Heart left ventricle (tissue), 13 donors: ENCODE data around the gene SLC16A10.

Source experiments
- POLR2A ChIP-seq, 2 donors: fragments of 450-650 bp; IDR thresholded peaks; one replicate each; pipeline ENCODE4 v1.6.1; 2017; ENCODE audit warnings: antibody characterized with exemption in 2 of 2, mild to moderate bottlenecking in 2 of 2, moderate library complexity in 2 of 2
- TF ChIP-seq, protein P1 (sequence below), 12 donors: fragments of 200-600 bp; sonication (generic) in 4 of 12; IDR thresholded peaks; one replicate each; pipeline versions ENCODE4 v1.5.0 to v1.8.0; 2018 to 2022; ENCODE audit warnings: antibody characterized with exemption in 12 of 12, mild to moderate bottlenecking in 5 of 12
- donor health status: ischemic (EF 13 %, LVEDD 7.1; RV severe dilation, severe dysfunction).
- donor health status: DM: no; HTN: yes; CAD: no.
- donor health status: DM: no; HTN: no; CAD: no.
- donor health status: ischemic (EF 25% LVEDD 6.9; RV normal size, moderate dysfunction).
- donor health status: ischemic (EF 25% LVEDD 5.7; RV mildly dilated, moderate dysfunction).
- donor health status: ischemic (EF 35%, LVEDD 5.7; RV mildly dilated, moderate dysfunction).
- donor health status: nonischemic (EF 11% LVEDD 7.7; RV severe dilation, severe dysfunction).
- donor health status: DM: yes; HTN: yes; CAD: no.
- donor health status: PGD.
- donor health status: ischemic (EF 29% LVEDD 5.4; RV normal size, mild dysfunction).
- donor health status: nonischemic (EF 23%, LVEDD 6.1; RV moderate dilation, normal function).

DNA sequence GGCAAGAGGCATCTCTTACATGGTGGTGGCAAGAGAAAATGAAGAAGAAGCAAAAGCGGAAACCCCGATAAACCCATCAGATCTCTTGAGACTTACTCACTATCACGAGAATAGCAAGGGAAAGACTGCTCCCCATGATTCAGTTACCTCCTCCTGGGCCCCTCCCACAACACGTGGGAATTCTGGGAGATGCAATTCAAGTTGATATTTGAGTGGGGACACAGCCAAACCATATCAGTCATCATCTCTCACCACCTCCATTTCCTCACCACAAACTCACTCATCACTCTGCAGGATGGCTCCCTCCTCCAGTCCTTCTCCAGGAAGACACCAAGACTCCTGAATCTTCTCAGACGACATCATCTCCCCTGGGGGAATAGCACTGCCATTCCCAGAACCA lies 25.8 kb upstream of the SLC16A10 start:
- no peak for TF ChIP-seq POLR2A (IDR thresholded peaks at IDR 0.05)
- TF ChIP-seq, protein P1, sequence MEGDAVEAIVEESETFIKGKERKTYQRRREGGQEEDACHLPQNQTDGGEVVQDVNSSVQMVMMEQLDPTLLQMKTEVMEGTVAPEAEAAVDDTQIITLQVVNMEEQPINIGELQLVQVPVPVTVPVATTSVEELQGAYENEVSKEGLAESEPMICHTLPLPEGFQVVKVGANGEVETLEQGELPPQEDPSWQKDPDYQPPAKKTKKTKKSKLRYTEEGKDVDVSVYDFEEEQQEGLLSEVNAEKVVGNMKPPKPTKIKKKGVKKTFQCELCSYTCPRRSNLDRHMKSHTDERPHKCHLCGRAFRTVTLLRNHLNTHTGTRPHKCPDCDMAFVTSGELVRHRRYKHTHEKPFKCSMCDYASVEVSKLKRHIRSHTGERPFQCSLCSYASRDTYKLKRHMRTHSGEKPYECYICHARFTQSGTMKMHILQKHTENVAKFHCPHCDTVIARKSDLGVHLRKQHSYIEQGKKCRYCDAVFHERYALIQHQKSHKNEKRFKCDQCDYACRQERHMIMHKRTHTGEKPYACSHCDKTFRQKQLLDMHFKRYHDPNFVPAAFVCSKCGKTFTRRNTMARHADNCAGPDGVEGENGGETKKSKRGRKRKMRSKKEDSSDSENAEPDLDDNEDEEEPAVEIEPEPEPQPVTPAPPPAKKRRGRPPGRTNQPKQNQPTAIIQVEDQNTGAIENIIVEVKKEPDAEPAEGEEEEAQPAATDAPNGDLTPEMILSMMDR (IDR thresholded peaks at IDR 0.05) = no peak
